H1 (cell line): ENCODE results near the gene INO80. TPM values are rescaled to one million over a fixed set of nuclear protein-coding genes. Genes with fewer than 3 reads are reported as not detected.
"Not testable (repeated sequence)": the region's sequence is repeated elsewhere in the genome, so short reads cannot be mapped to it uniquely, and the experiment has no call there.

Experiments used
- CTCF ChIA-PET: fragments of 300-600 bp; sonication (Branson Sonifier 250); formaldehyde crosslinking; loops from one replicate; lab custom pipeline; 2021; ENCODE audit not compliant: partially characterized antibody; lab: Charles Lee
- POLR2A ChIA-PET: fragments of 300-600 bp; sonication (Branson Sonifier 250); formaldehyde crosslinking; loops from one replicate; lab custom pipeline; 2021; ENCODE audit warnings: inconsistent platforms; ENCODE audit not compliant: partially characterized antibody; lab: Charles Lee
- DNase-seq, 2 experiments: peaks; one replicate each; pipeline versions ENCODE4 v3.0.0 to v3.0.0-alpha.2; 2010 to 2022; ENCODE audit warnings: low spot score in 2 of 2, low read depth in 1 of 2, mixed read lengths in 1 of 2
- FAIRE-seq: peaks from 2 replicates; lab custom pipeline; 2011; peaks lifted over from hg19 to GRCh38; lab: Jason Lieb, UNC
- H2AFZ ChIP-seq: 2 replicates; pipeline ENCODE4 v1.8.1; 2012; ENCODE audit warnings: low read length, inconsistent platforms
- H2AK5ac ChIP-seq: 2 replicates; pipeline ENCODE4 v1.6.1; 2013; ENCODE audit warnings: low read depth, low read length
- H2BK120ac ChIP-seq: replicated peaks from 2 replicates; pipeline ENCODE3; 2013; ENCODE audit warnings: low read depth, low read length, inconsistent platforms
- H2BK12ac ChIP-seq: 2 replicates; pipeline ENCODE4 v1.6.1; 2013; ENCODE audit warnings: low read depth, low read length
- H2BK15ac ChIP-seq: 2 replicates; pipeline ENCODE4 v1.6.1; 2013; ENCODE audit warnings: low read length
- H2BK20ac ChIP-seq: 2 replicates; pipeline ENCODE4 v1.6.1; 2013; ENCODE audit warnings: low read length
- H2BK5ac ChIP-seq: 2 replicates; pipeline ENCODE4 v1.6.1; 2013; ENCODE audit warnings: low read depth, low read length
- H3K14ac ChIP-seq: 2 replicates; pipeline ENCODE4 v1.6.1; 2013; ENCODE audit warnings: inconsistent platforms; ENCODE audit not compliant: insufficient read length
- H3K18ac ChIP-seq: 2 replicates; pipeline ENCODE4 v1.6.1; 2013; ENCODE audit warnings: low read length; ENCODE audit errors: extremely low read depth
- H3K23ac ChIP-seq: 2 replicates; pipeline ENCODE4 v1.6.1; 2013; ENCODE audit warnings: inconsistent platforms; ENCODE audit not compliant: insufficient read length
- H3K23me2 ChIP-seq: 2 replicates; pipeline ENCODE4 v1.6.1; 2013; ENCODE audit warnings: low read depth, low read length
- H3K27ac ChIP-seq: 2 replicates; pipeline ENCODE4 v1.6.1; 2011; ENCODE audit warnings: low read depth, low read length, inconsistent platforms
- H3K27me3 ChIP-seq, 4 experiments: replicated peaks in 1 of 4; 1 replicate in 1 of 4; 2 replicates in 3 of 4; pipeline versions ENCODE4 v1.6.1 to v1.8.1; 2011 to 2013; ENCODE audit warnings: low read length in 3 of 4, mild to moderate bottlenecking in 3 of 4, inconsistent platforms in 2 of 4, mixed read lengths in 2 of 4, moderate library complexity in 1 of 4; ENCODE audit not compliant: control insufficient read depth in 3 of 4, insufficient read depth in 3 of 4; ENCODE audit errors: extremely low read depth in 1 of 4
- H3K36me3 ChIP-seq, 4 experiments: 2 replicates each; pipeline versions ENCODE4 v1.6.1 to v1.8.1; 2011 to 2013; ENCODE audit warnings: mild to moderate bottlenecking in 4 of 4, low read length in 3 of 4, moderate library complexity in 2 of 4, control low read depth in 1 of 4, inconsistent platforms in 1 of 4; ENCODE audit not compliant: insufficient read depth in 4 of 4, control insufficient read depth in 2 of 4
- H3K4ac ChIP-seq: replicated peaks from 2 replicates; pipeline ENCODE3; 2013; ENCODE audit warnings: low read length, low read depth, mixed read lengths, inconsistent platforms; ENCODE audit not compliant: insufficient read length
- H3K4me1 ChIP-seq, 4 experiments: replicated peaks in 1 of 4; 1 replicate in 1 of 4; 2 replicates in 3 of 4; pipeline versions ENCODE4 v1.6.1 to v1.8.1; 2011 to 2013; ENCODE audit warnings: low read length in 3 of 4, inconsistent platforms in 2 of 4, mixed read lengths in 1 of 4; ENCODE audit not compliant: insufficient read depth in 4 of 4, control insufficient read depth in 3 of 4
- H3K4me2 ChIP-seq, 2 experiments: 2 replicates each; pipeline versions ENCODE4 v1.6.1 to v1.8.1; 2011 to 2013; ENCODE audit warnings: low read depth in 2 of 2, low read length in 2 of 2, control low read depth in 1 of 2, inconsistent platforms in 1 of 2, mild to moderate bottlenecking in 1 of 2; ENCODE audit not compliant: insufficient read depth in 1 of 2
- H3K4me3 ChIP-seq, 4 experiments: fragments of 200-600, 300-600 bp in 1 of 4; sonication (generic), shearing (Covaris generic), sonication (Bioruptor Twin) in 1 of 4; 2 replicates each; pipeline versions ENCODE4 v1.5.1 to v1.8.1; 2011 to 2016; ENCODE audit warnings: low read length in 4 of 4, low read depth in 3 of 4, control low read depth in 2 of 4, inconsistent platforms in 2 of 4, mild to moderate bottlenecking in 2 of 4, mixed read lengths in 1 of 4, moderate library complexity in 1 of 4; ENCODE audit not compliant: insufficient read depth in 2 of 4; ENCODE audit errors: extremely low read depth in 1 of 4
- H3K56ac ChIP-seq: replicated peaks from 2 replicates; pipeline ENCODE3; 2013; ENCODE audit warnings: low read depth, mild to moderate bottlenecking, mixed read lengths, low read length, inconsistent platforms; ENCODE audit not compliant: insufficient read length
- H3K79me1 ChIP-seq: 2 replicates; pipeline ENCODE4 v1.6.1; 2013; ENCODE audit warnings: low read depth, low read length, control low read depth
- H3K79me2 ChIP-seq, 2 experiments: 2 replicates each; pipeline versions ENCODE4 v1.6.1 to v1.8.1; 2012 to 2013; ENCODE audit warnings: low read length in 2 of 2, mild to moderate bottlenecking in 2 of 2, inconsistent platforms in 1 of 2; ENCODE audit not compliant: insufficient read depth in 2 of 2, control insufficient read depth in 1 of 2
- H3K9ac ChIP-seq, 4 experiments: replicated peaks in 1 of 4; 1 replicate in 1 of 4; 2 replicates in 3 of 4; pipeline versions ENCODE4 v1.6.1 to v1.8.1; 2011 to 2013; ENCODE audit warnings: low read depth in 3 of 4, low read length in 3 of 4, control low read depth in 2 of 4, mild to moderate bottlenecking in 2 of 4, moderate library complexity in 2 of 4, inconsistent platforms in 1 of 4; ENCODE audit errors: extremely low read depth in 1 of 4
- H3K9me3 ChIP-seq, 2 experiments: 2 replicates each; pipeline versions ENCODE4 v1.6.1 to v1.8.1; 2012 to 2013; ENCODE audit warnings: mild to moderate bottlenecking in 2 of 2, moderate library complexity in 2 of 2, control low read depth in 1 of 2, inconsistent platforms in 1 of 2, low read depth in 1 of 2, low read length in 1 of 2, mixed read lengths in 1 of 2; ENCODE audit not compliant: insufficient read depth in 2 of 2
- H4K20me1 ChIP-seq, 2 experiments: replicated peaks in 1 of 2; 2 replicates each; pipeline versions ENCODE3 to v1.8.1; 2011 to 2013; ENCODE audit warnings: inconsistent platforms in 2 of 2, low read length in 2 of 2, mild to moderate bottlenecking in 1 of 2; ENCODE audit not compliant: insufficient read depth in 2 of 2, control insufficient read depth in 1 of 2
- H4K5ac ChIP-seq: 2 replicates; pipeline ENCODE4 v1.6.1; 2013; ENCODE audit warnings: low read length, low read depth, mixed read lengths, inconsistent platforms; ENCODE audit not compliant: insufficient read length
- H4K8ac ChIP-seq: 2 replicates; pipeline ENCODE4 v1.8.0; 2013; ENCODE audit warnings: mild to moderate bottlenecking, moderate library complexity, low read length, inconsistent platforms; ENCODE audit not compliant: insufficient read depth; ENCODE audit errors: extremely low read depth
- H4K91ac ChIP-seq: replicated peaks from 2 replicates; pipeline ENCODE3; 2013; ENCODE audit warnings: low read length, mixed read lengths, inconsistent platforms; ENCODE audit not compliant: insufficient read length
- WGBS, 2 experiments: shearing (Covaris generic) in 1 of 2; methylation state at CpG; one replicate each; pipeline versions ENCODE4 v1.1.6 to v1.1.7; 2013 to 2015; ENCODE audit warnings: low lambda C conversion rate in 2 of 2, mixed read lengths in 2 of 2, inconsistent platforms in 1 of 2, low coverage in 1 of 2, missing lambda C conversion rate in 1 of 2; ENCODE audit not compliant: insufficient replicate concordance in 2 of 2, insufficient coverage in 1 of 2, insufficient read length in 1 of 2; ENCODE audit errors: extremely low coverage in 1 of 2, missing lambda C conversion rate in 1 of 2; 5-methylcytosine and 5-hydroxymethylcytosine counted together
- polyA plus RNA-seq, 7 experiments: library from polyadenylated mRNA; depleted of rRNA in 3 of 7; stranded (reverse) in 5 of 7; unstranded in 2 of 7; fragments of >200 nt in 5 of 7; fragments of 200-250 nt in 2 of 7; gene quantifications; 1 replicate in 5 of 7; 2 replicates in 1 of 7; 4 replicates in 1 of 7; pipeline versions ENCODE4 v1.2.1 to v1.2.3, GENCODE V29; 2011 to 2013; ENCODE audit warnings: missing spikeins in 2 of 7, mixed read lengths in 2 of 7
- total RNA-seq: library from RNA; stranded (reverse); fragmentation: NEBNext Ultra II Directional; extraction: Animal tissue kit (Norgen Biotek cat#: 25700); gene quantifications from 2 replicates; pipeline ENCODE4 v1.2.1, GENCODE V29; 2021

Gene INO80
- total and polyA plus RNA-seq, 2 of the 8 experiments (the other 6 are each of a cell fraction or from before 2014, with no cell fraction given) = 4.3 to 24.5 TPM

DNA sequence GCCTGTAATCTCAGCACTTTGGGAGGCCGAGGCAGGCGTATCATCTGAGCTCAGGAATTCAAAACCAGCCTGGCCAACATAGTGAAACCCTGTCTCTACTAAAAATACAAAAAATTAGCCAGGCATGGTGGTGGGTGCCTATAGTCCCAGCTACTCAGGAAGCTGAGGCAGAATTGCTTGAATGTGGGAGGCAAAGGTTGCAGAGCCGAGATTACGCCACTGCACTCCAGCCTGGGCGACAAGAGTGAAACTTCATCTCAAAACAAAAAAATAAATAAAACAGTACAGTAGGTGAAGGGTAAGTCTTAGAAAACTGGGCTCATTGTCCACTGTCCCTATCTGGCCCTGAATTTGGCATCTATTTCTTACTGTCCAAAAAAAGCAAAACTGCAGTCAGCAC, 37.2 kb downstream of the INO80 start:
- H3K4me3 ChIP-seq, H3K4me2 ChIP-seq, H3K9me3 ChIP-seq, H3K79me2 ChIP-seq, FAIRE-seq, H3K79me1 ChIP-seq, POLR2A ChIA-PET, H2BK15ac ChIP-seq, H4K20me1 ChIP-seq, H2AFZ ChIP-seq, H4K8ac ChIP-seq, H2AK5ac ChIP-seq, H3K23me2 ChIP-seq, H2BK120ac ChIP-seq, H2BK12ac ChIP-seq, H4K5ac ChIP-seq, H3K23ac ChIP-seq, H2BK5ac ChIP-seq, H3K9ac ChIP-seq, H3K14ac ChIP-seq, H3K4ac ChIP-seq, H3K4me1 ChIP-seq, H4K91ac ChIP-seq, H3K56ac ChIP-seq, H3K18ac ChIP-seq, H2BK20ac ChIP-seq, DNase-seq, H3K27me3 ChIP-seq, H3K27ac ChIP-seq: not testable (repeated sequence)
- WGBS, 2 experiments = 93% methylated on average over 5 of the region's 5 CpGs; no CpG with 5 or more reads in 1 of the 2 experiments
- peaks cover 19 to 66% (median 50%) of the 10 kb centered on the region in 4 experiments for H3K36me3 ChIP-seq
- CTCF ChIA-PET = interaction anchor here (0.8 to 1.2 kb wide), 4 partner anchors 12 to 138 kb away, joined by 3 read pairs; no protein-coding TSS in a partner anchor
